HUES6 (cell line): ENCODE data around the gene PRSS12.

Experiments used
- H3K27ac ChIP-seq: 2 replicates; pipeline ENCODE4 v1.7.0; 2013; ENCODE audit warnings: low read depth, mild to moderate bottlenecking, low read length, inconsistent platforms
- H3K27me3 ChIP-seq: 2 replicates; pipeline ENCODE4 v1.6.1; 2013; ENCODE audit warnings: low read length; ENCODE audit not compliant: control insufficient read depth, insufficient read depth
- H3K36me3 ChIP-seq: 2 replicates; pipeline ENCODE4 v1.6.1; 2013; ENCODE audit warnings: low read length; ENCODE audit not compliant: control insufficient read depth, insufficient read depth
- H3K4me1 ChIP-seq: 2 replicates; pipeline ENCODE4 v1.6.1; 2013; ENCODE audit warnings: low read length; ENCODE audit not compliant: control insufficient read depth, insufficient read depth
- H3K4me3 ChIP-seq: 2 replicates; pipeline ENCODE4 v1.5.1; 2013; ENCODE audit warnings: low read depth, low read length
- H3K9ac ChIP-seq: one replicate; pipeline ENCODE4 v1.6.1; 2013; ENCODE audit warnings: mild to moderate bottlenecking, low read length
- H3K9me3 ChIP-seq: 2 replicates; pipeline ENCODE4 v1.6.1; 2013; ENCODE audit warnings: low read depth, low read length; ENCODE audit not compliant: control insufficient read depth, insufficient read depth

The PRSS12 gene

DNA sequence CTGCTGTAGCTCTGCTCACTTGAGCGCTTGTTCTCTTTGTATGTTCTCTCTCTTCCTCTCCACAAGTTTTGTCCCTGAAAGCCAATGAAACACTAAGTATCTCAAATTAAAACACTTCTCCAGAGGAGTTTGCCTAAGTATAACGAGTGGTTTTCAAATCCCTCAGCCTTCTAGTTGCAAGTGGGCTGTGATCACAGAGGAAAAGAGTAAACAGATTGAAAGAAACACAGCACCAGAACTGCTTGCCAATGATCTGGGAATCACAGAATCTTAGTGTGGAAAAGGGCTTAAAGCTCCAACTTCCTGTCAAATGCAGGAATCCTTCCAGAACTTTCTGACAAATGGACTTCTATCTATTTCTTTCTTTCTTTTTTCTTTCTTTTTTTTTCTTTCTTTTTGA, 4.8 kb upstream of the PRSS12 start:
- H3K9ac ChIP-seq, result no peak overlapping the region

DNA sequence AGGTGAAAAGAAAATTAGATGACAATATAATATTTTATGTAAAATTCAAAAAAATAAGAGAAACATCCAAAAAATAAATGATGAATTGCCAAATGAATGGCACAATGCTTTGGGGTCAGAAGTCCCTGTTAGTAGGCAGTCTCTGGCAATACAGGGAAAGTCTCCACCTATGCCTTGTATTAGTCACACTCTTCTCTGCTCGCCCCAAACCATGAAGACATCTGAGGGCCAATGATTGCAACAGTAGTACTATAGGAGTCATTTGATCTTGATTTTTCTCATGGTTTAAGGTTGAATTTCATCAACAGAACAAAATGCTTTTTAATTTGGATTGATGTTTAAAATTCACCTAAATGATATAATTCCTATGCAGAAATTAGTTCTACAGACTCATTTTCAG, 3.9 kb upstream of the PRSS12 start:
- no peaks in the 10 kb centered on the region for H3K9me3 ChIP-seq
- H3K27ac ChIP-seq, result no peak overlapping the region
- no peaks in the 10 kb centered on the region for H3K36me3 ChIP-seq
- H3K4me1 ChIP-seq, result peaks cover 4% of the 10 kb centered on the region; the same call in 1 of the 2 replicates
- no peak overlapping the region for H3K4me3 ChIP-seq
- no peak overlapping the region for H3K9ac ChIP-seq
- peaks cover 16% of the 10 kb centered on the region for H3K27me3 ChIP-seq

More for the DNA sequence above, 4.8 kb upstream of the PRSS12 start:
- H3K4me1 ChIP-seq, result peaks cover 8% of the 10 kb centered on the region; the same call in 1 of the 2 replicates
- H3K4me3 ChIP-seq, result no peak overlapping the region
- H3K9me3 ChIP-seq, result no peaks in the 10 kb centered on the region
- H3K36me3 ChIP-seq, result no peaks in the 10 kb centered on the region
- H3K27ac ChIP-seq, result no peak overlapping the region
- peaks cover 8% of the 10 kb centered on the region for H3K27me3 ChIP-seq

DNA sequence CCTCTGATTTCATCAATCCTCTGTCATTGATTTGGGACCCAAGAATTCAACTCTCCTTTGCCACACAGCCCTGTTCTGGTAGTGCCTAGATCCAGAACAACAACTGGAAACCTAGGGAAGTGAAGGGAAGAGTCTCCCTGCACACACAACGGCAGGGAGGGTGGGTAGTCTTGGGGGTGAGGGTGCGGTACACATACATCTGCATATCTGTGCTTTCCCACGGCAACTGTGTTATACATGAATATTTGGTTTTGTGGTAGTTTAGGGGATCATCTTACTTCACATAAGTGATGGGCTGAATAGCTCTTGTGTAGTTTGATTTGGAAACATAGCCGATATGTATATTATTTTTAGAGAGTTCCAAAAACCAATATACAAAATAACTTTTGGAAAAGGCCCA, 3.3 kb upstream of the PRSS12 start:
- Histone ChIP-seq H3K36me3 (no peaks in the 10 kb centered on the region), H3K4me1 (peaks cover 4% of the 10 kb centered on the region; the same call in 1 of the 2 replicates), H3K27me3 (peaks cover 22% of the 10 kb centered on the region), H3K4me3 (no peak overlapping the region), H3K9me3 (no peaks in the 10 kb centered on the region), H3K9ac (no peak overlapping the region), H3K27ac (no peak overlapping the region)

DNA sequence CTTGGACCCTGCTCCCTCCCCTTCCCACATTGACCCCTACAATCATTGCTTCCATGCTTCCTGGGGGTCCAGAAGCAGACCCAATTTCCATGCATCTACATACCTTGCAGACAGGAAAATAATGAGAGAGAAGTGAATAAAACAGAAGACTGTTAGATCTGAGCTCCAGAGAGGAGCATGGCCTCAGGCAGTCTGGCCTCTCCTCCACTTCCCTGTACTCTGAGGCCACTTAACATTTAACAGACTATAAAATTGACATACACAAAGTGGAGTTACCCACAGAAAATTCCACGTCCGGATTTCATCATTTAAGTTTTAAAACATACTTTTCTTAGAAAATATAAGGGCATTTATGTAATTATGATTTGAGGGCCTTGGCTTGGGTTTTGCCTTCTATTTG, 2.1 kb upstream of the PRSS12 start:
- H3K27me3 ChIP-seq, result peaks cover 26% of the 10 kb centered on the region
- H3K9me3 ChIP-seq, result no peaks in the 10 kb centered on the region
- H3K27ac ChIP-seq, result no peak overlapping the region
- H3K36me3 ChIP-seq, result no peaks in the 10 kb centered on the region
- peaks cover 4% of the 10 kb centered on the region; the same call in 1 of the 2 replicates for H3K4me1 ChIP-seq
- no peak overlapping the region for H3K4me3 ChIP-seq
- H3K9ac ChIP-seq, result no peak overlapping the region

DNA sequence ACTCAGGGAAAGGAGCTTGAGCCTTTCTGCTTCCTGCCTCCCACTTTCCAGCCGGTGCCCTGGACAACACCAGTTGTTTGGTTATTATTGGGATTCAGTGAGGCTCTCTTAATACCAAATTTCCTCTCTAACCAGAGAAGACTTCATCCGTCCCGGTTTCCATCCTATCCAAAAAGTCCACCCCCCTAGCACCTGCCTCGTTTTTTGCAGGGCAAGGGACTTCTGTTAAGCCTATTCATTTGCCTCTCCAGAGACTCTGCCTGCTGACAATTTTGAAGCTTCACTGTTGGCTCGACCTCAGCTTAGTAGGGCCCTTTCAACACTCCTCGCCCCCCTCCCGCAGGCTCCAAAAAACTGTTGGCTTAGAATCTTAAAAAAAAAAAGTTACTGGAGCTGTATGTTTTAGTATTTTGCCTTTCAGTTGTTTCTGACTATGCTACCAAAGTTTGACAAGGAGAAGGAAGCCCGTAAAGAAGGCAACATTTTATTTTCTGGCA, 779 bp upstream of the PRSS12 start:
- H3K9ac ChIP-seq, result no peak overlapping the region
- H3K4me3 ChIP-seq, result peak overlapping the region; percentile 73
- H3K9me3 ChIP-seq, result no peaks in the 10 kb centered on the region
- H3K36me3 ChIP-seq, result no peaks in the 10 kb centered on the region
- no peak overlapping the region for H3K27ac ChIP-seq
- peaks cover 4% of the 10 kb centered on the region; the same call in 1 of the 2 replicates for H3K4me1 ChIP-seq
- H3K27me3 ChIP-seq, result peaks cover 26% of the 10 kb centered on the region

DNA sequence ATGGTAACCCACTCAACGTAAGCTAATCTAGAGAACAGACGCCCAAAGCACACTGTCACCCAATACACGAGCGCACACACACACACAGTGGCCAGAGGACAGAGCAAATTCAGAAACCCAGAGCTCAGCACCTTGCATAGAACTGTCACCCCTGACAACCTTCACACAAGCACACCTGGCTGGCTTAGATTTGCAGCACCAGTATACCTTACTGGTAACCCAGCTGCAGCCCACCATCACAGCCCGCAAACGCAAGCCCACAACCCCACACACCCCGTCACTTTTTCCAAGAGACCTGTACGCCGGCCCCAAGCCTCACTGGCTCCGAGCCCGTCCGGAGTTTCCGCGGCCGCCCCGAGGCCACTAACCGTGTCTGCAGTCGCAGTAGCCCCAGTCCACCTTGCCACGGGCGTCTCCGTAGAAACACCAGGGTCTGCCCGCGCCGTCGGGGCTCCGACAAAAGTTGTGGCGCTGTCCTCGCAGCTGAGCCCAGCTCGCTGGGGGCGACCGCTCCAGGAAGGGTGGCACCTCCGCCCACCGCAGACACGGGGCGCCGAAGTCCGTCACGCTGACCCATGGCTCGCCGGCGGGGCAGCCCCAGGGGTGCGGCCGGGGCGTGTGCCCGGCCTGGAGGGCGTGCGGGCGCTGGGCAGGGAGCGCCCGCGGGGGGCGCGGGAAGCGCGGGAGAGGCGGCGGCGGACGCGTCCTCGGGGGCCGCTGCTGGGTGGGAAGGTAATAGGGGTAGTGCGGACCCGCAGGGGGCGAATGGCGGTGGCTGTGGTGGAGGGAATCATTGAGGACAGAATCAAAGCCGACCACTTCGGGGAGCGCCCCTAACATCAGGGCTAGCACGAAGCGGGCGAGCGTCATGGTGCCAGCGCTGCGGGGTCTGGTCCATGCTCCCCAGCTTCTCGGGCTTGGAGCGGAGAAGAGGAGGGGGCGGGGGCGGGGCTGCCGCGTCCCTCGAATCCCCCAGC, 664 bp downstream of the PRSS12 start:
- H3K27ac ChIP-seq, result no peak overlapping the region
- peaks cover 26% of the 10 kb centered on the region for H3K27me3 ChIP-seq
- H3K36me3 ChIP-seq, result no peaks in the 10 kb centered on the region
- peak overlapping the region; percentile 28 for H3K9ac ChIP-seq
- H3K4me3 ChIP-seq, result peak overlapping the region; percentile 73
- H3K9me3 ChIP-seq, result no peaks in the 10 kb centered on the region
- H3K4me1 ChIP-seq, result no peaks in the 10 kb centered on the region

DNA sequence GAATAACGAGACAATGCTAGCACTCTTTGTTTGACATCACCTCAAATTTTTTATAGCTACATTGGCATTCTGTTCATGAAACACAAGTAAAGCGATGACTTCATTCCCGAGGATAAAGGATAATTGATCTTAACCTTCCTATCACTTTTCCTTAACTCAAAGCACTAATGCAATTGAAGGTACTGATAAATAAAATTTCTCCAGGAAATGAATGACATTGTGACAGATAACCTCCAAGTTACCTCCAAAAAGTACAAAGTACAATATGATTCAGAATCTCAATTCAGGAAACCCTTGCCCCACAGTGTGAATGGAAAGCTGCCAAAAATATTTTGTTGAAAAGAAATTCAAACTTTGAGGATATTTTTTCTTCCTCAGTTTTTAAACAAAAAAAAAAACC, 1.8 kb downstream of the PRSS12 start:
- Histone ChIP-seq H3K4me3 (no peak overlapping the region), H3K9me3 (no peaks in the 10 kb centered on the region), H3K27ac (no peak overlapping the region), H3K27me3 (peaks cover 26% of the 10 kb centered on the region), H3K4me1 (peaks cover 4% of the 10 kb centered on the region; the same call in 1 of the 2 replicates), H3K36me3 (no peaks in the 10 kb centered on the region), H3K9ac (no peak overlapping the region)

DNA sequence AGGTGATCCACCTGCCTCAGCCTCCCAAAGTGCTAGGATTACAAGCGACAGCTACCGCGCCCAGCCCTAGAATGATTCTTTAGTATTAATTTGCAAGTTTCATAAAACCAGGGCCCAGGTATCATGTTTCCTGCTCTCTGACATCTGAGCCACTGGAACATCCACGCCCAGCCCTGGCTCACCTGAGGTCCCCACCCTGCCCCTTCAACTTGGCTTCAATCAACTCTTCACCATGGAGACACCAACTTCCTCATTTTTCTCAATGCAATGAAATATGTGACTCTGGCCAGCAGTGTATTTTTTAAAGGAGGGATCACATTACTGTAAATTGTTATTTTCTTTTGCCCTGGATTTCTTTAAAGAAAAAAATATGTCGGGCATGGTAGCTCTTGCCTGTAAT, 3.9 kb downstream of the PRSS12 start:
- no peak overlapping the region for H3K4me3 ChIP-seq
- no peaks in the 10 kb centered on the region for H3K9me3 ChIP-seq
- peaks cover 26% of the 10 kb centered on the region for H3K27me3 ChIP-seq
- H3K9ac ChIP-seq, result no peak overlapping the region
- H3K36me3 ChIP-seq, result no peaks in the 10 kb centered on the region
- H3K27ac ChIP-seq, result no peak overlapping the region
- peaks cover 8% of the 10 kb centered on the region; the same call in 1 of the 2 replicates for H3K4me1 ChIP-seq

DNA sequence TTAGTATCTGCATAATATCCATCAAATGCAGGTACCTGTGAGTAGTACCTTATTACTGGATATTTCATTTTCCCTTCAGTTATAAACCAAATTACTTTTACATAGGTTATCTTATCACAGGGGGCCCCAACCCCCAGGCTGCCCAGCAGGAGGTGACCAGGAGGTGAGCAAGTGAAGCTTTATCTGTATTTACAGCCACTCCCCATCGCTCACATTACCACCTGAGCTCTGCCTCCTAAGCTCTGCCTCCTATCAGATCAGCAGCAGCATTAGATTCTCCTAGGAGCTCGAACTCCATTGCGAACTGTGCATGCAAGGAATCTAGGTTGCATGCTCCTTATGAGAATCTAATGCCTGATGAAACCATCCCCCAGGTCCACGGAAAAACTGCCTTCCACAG, 6.3 kb downstream of the PRSS12 start:
- Histone ChIP-seq H3K9me3 (no peaks in the 10 kb centered on the region), H3K4me1 (peaks cover 8% of the 10 kb centered on the region), H3K4me3 (no peak overlapping the region), H3K27ac (no peak overlapping the region), H3K36me3 (no peaks in the 10 kb centered on the region), H3K27me3 (peaks cover 8% of the 10 kb centered on the region), H3K9ac (no peak overlapping the region)

DNA sequence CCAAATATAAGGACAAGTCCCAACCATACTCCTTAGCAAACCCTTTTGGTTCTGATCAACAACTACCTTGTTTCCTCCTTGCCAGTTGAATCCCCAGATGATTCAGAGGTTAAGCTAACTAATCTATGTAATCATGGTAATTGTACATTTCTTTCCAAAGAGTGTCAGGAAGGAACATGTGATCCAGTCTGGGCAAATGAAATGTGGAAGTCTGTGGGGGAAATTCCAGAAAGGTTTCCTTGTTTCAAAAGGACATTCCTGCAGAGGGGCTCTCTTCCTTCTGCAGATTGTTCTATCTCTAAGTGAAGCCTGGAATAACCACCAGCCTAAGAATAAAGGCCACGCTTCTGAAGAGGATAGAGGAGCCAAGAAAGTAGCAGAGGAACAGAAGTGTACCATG, 7.0 kb downstream of the PRSS12 start:
- Histone ChIP-seq H3K4me1 (peaks cover 8% of the 10 kb centered on the region), H3K9ac (no peak overlapping the region), H3K27ac (no peak overlapping the region), H3K36me3 (no peaks in the 10 kb centered on the region), H3K4me3 (no peak overlapping the region), H3K9me3 (no peaks in the 10 kb centered on the region), H3K27me3 (peaks cover 1% of the 10 kb centered on the region)

DNA sequence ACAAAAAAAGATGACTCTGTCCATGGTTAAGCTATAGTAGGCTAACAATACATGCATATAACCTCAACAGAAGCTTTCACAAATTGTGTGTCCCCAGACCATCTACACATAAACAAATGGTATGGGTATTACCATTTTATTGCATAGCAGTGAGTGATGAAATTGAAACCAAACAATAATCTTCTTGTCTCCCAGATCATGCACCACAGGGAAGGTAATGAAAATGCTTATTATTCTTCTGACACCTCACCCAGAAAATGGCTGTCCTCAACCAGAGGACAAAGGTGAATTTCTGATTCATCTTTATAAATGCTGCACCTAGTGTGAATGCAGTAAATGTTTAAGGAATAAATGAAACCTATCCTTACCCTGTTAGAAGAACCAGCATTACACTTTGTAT, 8.0 kb downstream of the PRSS12 start:
- Histone ChIP-seq H3K9ac (no peak overlapping the region), H3K36me3 (no peaks in the 10 kb centered on the region), H3K27ac (no peak overlapping the region), H3K4me3 (no peak overlapping the region), H3K27me3 (no peaks in the 10 kb centered on the region), H3K9me3 (no peaks in the 10 kb centered on the region), H3K4me1 (peaks cover 16% of the 10 kb centered on the region)
